Epidermal melanocyte (primary cell): ENCODE measurements around the gene CYSRT1.

Experiments used
- DNase-seq: peaks from one replicate; pipeline ENCODE4 v3.0.0; 2011; ENCODE audit warnings: low spot score; ENCODE audit not compliant: insufficient read length

The CYSRT1 gene

DNA sequence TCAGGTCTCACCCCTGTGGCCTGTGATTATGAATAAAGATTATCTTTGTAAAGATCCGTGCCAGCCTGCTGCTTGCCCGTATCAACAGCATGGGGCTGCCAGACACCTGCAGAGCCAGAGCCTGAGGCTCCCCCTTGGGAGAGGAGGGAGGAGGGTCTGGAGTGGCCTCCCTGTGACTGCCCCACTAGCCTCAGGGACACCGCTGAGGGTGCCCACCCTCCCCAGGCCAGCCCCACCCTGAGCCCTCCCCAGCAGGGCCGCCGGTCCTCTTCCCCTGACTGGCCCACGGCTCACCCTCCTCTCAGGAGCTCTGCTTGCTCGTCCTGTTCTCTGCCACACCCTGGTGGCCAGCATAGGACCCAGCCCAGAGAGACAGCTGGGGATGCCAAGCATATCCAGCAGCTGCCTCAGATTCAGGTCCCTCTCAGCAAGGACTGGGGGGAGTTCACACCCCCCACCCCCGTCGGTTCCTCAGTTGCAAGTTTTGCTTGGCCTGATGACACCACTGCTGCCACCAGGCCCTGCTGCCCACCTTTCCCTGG, 34.6 kb upstream of the CYSRT1 start:
- no peak for DNase-seq

DNA sequence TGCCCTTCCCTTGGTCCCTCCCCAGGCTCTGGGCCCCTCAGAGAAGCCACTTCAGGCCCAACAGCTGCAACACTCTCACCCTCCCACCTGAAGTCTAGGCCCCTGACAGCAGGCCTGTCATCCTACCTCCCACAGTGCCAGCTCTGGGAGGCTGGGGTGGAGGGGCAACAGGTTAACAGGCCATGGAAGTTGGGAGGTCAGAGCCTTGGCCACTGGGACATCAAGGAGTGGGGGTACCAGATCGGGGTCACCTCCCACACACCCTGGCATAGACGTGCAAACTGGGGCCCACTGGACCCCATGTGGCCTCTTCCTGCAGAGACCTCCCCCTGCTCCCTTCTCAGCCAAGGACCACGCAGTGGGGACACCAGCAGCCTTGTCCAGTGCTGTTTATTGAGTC, 33.7 kb upstream of the CYSRT1 start:
- no peak for DNase-seq

DNA sequence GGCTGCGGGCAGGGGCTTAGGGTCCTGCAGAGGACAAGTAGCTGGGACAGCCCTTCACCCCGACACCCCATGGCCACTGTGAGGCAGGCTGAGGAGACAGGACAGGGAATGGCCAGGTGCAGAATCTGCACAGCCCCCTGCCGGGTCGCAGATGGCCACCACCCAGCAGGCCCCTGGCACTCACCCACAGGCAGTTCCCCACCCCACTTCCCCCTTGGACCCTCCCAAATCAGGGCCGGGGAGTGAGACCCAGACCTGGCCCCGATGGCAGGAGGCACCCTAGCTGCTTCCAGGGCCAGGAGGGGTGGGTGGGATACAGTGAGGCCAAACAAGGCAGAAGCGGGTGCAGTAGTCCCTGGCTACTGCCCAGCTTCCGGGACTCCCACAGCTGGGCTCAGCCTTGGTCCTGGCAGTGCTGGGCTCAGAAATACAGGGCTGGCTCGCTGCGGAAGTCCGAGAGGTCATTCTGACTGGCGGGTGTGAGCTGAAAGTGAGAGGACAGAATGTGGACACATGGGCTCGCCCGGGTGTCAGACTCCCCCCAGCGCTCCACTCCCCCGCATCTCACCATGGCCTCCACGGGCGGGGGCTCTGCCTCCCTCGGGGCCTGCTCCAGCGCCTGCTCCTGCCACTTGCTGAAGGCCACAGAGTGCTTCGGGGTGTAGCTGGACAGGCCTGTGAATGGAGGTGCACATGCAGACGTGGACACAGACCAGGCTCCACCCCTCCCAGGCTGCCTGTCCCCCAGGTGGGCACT, 33.1 kb upstream of the CYSRT1 start:
- no peak for DNase-seq

DNA sequence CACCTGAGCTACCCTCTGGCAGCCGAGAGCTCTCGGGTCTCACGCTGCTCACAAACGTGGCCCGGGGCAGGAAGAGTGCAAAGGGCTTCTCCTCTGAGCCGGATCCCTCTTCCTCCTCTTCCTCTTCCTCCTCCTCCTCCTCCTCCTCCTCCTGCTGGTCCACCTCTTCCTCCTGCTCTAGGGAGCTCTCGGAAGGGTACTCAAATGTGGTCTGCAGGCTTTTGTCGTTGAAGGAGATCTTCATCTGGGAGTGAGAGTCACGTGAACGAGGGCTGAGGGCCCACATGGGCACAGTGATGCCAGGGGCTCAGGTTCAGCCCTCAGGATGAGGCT, 32.6 kb upstream of the CYSRT1 start:
- DNase-seq = no peak

DNA sequence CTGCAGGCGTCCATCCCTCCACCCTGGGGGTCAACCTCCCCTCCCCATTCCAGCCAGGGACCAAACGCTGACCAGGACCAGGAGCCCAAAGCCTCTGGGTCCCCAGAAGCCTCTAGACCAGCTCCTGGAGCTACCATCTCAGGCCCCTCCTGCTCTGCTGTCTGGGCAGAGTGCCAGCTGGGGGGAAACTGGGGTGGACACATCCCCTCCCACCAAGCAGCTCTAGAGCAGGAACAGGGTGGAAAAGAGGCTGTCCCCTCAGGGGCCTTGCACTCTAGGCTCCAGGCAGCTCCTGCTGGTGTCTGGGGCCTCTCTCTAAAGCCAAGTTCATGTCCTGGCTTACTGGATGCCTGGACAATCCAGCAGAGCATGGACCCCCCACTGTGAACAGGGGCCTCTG, 32.1 kb upstream of the CYSRT1 start:
- DNase-seq = no peak

DNA sequence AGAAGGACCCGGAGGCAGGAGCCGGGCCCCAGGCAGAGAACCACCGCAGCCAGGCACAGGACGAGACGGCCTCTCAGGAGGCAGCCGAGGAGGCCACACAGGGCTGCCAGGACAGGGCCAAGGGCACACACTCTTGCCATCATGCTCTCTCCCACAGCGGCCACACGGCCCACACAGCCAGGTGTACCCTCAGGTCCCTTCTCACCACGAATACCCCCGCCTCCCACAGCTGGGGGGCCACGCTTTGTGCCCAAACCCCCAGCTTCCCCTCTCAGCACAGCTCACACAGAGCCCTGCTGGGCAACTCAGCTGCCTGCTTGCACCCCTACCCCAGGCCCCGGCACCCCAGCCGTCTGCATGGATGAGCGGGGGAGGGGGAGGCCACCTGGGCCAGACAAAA, 31.2 kb upstream of the CYSRT1 start:
- no peak for DNase-seq

DNA sequence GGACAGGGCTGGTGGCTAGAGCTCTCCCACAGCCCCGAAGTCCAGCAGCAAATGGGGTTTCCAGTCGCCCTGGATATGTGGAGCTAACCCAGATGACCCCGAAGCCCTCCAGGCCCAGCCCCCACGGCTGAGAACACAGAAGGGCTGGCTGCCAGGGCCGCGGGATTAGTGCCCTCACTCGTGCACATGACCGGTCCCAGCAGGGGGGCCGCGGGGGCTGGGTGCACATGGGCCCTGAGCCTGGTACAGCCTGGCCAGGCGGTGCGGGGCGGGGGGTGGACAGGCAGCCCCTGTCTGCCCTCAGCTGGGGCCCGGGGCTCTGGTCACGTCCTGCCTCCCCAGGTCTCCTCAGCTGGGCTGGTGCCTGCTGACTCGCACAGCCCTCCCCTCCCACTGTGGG, 30.6 kb upstream of the CYSRT1 start:
- no peak for DNase-seq

DNA sequence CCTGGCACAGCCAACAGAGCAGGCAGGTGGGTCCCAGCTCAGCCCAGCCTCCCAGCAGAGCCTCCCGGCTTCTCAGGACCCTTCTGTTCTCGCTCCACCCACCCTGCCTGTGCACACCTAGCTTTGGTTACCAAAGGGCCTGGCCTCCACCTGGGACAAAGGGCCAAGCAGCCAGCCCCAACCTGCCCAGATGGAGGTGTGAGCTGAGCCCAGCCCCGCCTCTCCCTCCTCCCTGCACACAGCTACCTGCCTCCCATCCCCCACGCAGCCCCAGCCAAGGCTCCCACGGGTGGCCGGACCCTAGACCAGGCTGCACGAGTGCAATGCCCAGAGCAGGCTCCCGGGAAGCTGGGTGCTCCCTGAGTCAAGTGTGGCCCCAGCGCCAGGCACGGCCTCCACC, 30.1 kb upstream of the CYSRT1 start:
- DNase-seq = no peak

DNA sequence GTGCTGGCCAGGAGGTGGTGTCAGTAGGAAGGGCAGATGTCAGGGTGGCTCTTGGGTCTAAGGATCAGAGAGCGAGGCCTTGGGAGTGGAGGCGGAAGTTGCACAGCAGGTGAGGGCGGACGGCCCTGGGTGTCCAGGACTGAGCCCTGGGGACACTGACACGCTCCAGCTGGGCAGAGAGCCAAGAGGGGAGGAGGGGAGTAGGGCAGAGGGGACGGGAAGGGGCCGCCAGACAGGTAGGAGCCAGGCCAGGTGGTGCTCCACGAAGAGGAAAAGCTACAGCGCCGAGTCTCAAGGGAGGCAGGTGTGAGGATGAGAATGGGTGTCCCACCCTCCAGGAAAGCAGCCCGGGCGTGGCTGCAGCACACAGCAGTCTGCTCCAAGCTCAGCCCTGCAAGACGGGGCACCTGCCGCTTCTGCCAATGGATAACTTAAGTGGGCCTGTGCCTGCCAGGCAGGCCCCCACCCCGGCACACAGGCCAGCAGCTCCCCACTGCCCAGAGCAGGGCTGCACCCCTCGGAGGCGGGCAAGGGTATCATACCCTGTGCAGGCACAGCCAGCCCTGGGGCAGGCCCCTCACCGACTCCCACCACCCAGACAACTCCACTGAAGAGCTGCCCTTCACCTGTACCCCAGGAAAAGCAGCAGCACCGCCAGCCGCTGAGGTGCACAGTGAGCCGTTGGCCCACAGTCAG, 29.3 kb upstream of the CYSRT1 start:
- no peak for DNase-seq

DNA sequence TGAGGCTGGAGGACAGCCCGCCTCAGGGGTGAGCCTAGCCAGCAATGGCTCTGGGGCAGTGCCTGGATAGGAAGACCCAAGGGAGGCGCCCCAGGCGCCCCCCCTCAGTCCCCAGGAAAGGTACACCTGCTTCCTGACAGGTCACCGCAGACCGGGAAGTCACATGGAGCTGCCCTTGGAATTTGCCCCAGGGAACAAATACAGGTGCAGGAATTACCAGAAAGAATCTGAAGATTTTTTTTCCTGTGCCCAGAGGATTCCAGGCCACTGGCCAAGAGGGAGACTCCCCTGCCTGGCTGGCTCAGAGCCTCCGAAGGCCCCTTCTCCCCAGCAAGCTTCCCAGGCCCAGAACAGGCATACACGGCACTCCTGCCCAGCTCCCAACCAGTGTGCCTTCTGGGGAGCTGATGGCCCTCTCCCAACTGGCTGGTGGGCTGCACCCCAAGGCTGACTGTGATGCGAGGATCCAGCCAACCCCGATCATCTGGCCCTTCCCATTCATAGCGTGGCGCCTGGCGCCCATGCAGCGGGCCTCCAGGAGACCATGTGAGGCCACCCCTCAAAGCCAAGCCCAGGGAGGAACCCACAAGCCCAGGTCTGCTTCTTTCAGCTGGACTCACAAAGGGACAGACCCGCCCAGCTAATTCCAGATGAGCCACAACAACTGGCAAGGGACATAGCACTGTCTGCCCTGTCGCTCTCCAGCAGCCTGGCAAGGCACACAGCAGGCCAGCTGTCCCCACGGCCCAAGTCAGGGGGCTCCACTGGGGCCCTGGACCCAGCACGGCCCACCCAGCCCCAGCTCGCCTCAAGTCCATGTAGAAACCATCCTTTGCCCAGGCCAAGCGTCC, 26.7 kb upstream of the CYSRT1 start:
- DNase-seq = no peak

DNA sequence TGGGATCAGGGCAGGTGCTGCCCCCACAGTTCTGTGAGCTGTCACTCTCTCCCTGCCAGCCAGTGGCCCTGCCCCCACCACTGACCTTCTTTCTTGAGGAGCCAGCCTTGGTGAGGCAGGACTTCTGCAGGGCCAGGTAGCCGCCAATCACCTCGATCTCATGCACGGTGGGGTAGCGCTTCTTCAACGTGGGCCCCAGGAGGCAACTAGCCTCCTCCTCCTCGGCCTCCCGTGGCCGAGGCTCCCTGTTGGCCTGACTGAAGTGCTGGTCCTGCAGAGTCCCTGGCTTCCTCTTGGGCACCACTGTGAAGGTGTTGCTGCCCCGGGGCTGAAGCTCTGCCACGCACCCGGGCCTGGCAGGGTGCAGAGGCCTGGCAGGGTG, 26.1 kb upstream of the CYSRT1 start:
- no peak for DNase-seq

DNA sequence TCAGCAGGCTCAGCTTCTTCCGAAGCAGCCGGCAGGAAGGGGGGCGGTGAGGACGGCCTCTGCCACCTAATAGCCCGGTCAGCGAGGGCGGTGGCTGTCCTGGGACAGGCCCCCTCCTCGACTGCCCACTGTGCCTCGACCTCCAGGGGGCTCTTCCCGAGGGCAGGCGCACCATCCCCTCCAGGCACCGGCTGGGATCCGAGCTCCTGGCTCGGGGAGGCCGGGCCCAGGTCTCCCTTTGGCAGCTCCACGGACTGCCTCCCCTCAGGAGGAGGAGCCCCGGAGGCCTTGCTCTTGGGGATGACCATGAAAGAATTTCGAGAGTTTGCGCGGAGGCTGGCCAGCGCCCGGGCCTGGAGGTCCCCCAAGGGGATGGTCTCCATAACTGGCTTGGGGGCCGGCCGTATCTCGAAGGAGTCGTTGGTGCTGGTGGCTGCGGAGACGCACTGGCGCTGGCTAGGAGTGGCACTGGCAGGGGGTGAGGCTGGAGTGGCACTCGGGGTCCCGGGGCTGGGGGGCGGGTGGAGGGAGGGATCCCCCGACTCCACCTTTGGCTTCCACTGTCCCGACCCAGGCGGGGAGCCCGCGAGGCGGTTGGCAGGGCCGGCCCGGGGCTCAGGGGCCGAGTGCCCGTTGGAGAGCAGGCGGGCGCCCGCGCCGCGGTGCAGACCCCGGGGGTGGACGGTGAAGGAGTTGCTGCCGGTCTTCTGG, 25.4 kb upstream of the CYSRT1 start:
- DNase-seq = no peak

DNA sequence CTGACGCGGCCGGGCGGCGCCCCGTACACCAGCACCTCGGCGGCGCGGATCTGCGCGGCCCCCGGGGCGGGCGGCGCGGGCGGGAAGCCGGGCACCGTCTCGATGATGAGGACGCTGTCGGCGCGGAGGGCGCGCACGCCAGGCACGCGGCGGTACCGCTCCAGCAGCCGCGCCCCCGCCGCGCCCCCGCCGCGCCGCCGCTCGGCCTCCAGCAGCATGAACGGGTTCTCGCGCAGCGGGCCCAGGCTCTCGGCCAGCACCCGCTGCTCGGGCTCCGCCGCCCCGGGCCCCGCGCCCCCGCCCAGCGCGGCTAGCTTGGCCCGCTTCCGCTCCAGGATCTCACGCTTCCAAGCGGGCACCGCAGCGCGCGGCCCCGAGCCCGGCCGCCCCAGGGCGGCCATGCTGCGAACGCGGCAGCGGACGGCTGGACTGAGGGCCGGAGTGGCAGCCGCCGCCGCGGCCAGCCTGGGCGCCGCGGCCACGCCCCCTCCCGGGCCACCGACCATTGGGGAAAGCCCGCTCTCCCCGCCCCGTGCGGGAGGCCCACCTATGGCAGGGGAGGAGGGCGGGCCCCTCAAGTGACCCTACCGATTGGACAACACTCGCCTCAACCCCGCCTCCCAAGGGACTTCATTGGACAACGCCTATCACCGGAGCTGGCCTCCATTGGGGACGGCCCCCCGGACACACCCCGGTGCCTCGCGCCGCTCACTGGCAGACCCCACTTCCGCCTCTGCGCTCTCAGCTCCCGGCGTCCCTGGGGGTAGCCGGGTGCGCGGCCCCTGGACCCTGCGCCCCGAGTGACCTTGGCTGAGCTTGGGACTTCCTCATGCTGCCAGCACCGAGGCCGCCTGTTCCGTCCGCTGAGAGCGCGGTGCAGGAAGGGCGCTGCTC, 24.4 kb upstream of the CYSRT1 start, which contains the start of gene TPRN:
TSS of gene TPRN (minus strand) at position 431 of the 894 bp plus-strand sequence. CDS start at position 401, 30 bp downstream.
- DNase-seq = peak; percentile 100

DNA sequence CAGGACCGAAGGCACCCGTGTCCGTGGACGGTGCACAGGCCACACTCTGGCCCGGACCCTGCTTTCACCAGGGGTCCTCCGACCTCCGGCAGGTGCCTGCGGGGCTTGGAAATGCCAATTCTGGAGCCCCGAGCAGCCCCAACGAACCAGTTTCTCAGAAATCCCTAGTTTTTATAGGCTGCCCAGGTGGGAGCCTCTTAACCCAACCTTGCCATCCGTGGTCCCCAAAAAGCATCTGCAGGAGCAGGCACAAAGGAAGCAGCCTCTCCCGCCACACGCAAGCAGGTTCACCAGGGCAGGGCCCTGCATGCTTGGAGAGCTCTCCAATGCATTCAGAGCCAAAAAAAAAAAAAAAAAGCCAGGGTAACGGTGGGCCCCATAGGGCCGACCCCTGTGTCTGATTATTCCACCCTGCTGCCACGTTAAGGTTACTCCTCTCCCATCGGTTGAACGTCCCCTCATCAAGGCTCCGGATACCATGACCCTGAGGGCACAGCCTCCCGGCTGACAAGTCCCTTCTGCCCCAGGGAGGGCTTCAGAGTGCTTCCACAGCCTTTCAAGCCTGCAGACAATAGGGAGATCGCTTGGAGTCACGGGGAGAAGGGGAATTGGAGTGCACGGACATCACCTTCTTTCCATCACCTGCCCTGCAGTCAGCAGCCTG, 23.6 kb upstream of the CYSRT1 start:
- no peak for DNase-seq

DNA sequence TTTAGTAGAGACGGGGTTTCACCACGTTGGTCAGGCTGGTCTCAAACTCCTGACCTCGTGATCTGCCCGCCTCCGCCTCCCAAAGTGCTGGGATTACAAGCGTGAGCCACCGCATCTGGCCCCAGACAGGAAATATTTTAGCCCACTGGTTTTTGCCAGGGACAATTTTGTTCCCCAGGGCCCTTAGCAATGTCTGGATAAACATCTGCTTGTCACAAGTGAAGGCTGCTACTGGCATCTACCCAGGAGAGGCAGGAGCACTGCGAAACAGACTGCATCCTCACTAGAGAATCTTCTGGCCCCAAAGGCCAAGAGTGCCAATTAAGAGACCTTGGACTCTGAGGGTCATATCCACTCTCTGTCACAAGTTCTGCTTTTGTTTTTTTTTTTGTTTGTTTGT, 22.0 kb upstream of the CYSRT1 start:
- DNase-seq = no peak

DNA sequence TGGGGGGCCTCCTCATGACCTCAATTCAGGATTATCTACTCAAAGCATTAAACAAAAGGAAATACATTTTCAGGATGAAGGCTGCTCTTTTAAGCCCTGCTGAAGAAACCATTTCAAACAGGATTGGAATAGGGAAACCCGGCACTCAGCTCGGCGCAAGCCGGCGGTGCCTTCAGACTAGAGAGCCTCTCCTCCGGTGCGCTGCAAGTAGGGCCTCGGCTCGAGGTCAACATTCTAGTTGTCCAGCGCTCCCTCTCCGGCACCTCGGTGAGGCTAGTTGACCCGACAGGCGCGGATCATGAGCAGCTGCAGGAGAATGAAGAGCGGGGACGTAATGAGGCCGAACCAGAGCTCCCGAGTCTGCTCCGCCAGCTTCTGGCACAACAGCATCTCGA, 20.2 kb upstream of the CYSRT1 start:
- DNase-seq = no peak

DNA sequence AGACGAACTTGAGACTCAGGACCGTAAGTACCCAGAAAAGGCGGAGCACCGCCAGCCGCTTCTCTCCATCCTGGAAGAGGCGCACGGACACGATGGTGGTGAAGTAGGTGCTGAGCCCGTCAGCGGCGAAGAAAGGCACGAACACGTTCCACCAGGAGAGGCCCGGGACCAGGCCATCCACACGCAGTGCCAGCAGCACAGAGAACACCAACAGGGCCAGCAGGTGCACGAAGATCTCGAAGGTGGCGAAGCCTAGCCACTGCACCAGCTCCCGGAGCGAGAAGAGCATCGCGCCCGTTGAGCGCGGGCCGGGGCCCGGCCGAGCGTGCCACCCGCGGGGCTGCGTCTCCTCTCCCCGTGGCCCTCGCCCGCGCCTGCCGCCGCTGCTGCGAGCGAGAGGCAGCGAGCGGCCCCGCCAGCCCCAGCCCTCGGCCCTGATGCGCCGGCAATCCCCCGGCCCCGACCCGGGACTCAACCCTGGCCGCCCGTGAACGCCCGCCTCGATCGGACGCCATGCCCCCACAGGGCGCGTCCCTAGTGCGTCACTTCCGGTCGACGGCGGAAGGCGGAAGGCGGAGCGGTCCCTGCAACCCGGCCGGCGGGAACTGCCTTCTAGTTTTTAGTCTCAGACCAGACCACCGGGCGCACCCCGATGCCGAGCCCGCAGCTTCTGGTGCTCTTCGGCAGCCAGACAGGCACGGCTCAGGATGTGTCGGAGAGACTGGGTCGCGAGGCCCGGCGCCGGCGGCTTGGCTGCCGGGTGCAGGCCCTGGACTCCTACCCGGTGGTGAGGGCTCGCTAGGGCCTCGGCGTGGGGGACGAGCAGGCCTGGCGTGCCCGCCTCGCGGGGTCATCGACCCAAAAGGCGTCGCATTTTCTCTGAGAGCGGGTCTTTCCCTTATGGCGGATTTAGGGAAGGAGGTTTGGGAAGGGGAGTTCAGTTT, 19.6 kb upstream of the CYSRT1 start, which contains the start of the genes NDOR1 and TMEM203:
TSS of gene NDOR1 (plus strand) at position 575 of the 944 bp plus-strand sequence. CDS start at position 653, 78 bp downstream.
TSS of gene TMEM203 (minus strand) at position 523 of the 944 bp plus-strand sequence. CDS start at position 289, 234 bp downstream.
- DNase-seq = peak; percentile 100

DNA sequence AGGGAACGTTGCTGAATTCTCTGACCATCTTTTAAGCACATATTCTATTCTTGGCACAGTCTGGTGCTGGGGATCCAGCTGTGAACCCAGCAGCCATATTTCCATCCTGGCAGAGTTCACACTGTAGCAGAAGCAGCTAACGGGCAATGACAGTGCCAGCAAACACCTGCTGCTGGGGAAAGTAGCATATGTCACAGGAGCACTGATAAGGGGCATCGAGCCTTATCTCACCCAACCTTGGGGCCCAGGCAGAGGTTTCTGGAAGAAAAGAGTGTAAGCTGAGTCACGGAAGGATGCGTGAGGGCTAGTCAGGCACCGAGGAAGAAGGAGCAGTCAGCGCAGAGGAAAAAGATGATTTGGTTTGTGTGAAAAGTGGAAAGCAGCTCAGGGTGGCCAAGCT, 18.4 kb upstream of the CYSRT1 start:
- DNase-seq = peak; percentile 13
